ENCODE data around the gene CARS1. TPM values are rescaled to one million over a fixed set of nuclear protein-coding genes. Genes with fewer than 3 reads are reported as not detected.
A peak's percentile ranks its signal among the peaks of the same experiment; 100 is the strongest.

The CARS1 gene
- total and polyA plus RNA-seq, 9 of the 15 experiments (the other 6 are each of a cell fraction or from before 2014, with no cell fraction given): 14.4 to 106 (median 73.6) TPM

DNA sequence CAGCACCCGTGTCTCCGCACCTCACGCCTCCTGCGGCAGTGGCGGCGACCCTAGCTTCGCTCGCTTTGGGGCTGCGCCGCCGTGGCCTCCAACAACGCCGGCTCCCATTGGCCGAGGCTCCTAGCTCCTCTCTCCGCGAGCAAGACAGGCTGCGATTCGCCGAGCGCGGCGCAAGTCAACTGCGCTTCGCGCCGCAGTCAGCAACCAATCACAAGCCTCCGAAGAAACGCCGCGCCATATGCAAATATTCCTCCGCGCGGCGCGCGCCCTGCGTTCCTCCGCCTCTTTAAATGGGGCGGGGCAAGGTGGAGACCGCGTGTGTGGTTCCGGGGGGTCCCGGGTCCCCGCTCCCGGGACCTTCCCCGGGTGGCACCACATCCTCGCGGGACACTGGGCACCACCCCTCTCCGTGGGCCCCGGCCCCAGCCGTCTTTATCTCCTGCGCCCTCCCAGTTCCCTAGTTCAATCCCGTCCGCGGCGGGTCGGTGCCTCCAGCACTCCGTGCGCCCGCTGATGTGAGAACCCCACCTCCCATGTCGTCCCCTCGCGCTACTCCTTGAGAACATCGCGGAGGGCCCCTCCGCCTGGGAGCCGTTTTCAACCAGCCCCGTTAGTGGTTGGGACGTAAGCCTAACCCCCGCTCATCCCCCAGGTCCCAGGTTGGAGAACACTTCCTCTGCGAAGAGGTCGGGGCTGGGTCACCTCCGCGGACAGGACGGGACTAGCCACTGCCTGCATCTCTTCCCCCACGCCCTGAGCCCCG, 64.8 kb downstream of the CARS1 start, which contains the start of gene NAP1L4 (continued):
- TF ChIP-seq, protein P1, sequence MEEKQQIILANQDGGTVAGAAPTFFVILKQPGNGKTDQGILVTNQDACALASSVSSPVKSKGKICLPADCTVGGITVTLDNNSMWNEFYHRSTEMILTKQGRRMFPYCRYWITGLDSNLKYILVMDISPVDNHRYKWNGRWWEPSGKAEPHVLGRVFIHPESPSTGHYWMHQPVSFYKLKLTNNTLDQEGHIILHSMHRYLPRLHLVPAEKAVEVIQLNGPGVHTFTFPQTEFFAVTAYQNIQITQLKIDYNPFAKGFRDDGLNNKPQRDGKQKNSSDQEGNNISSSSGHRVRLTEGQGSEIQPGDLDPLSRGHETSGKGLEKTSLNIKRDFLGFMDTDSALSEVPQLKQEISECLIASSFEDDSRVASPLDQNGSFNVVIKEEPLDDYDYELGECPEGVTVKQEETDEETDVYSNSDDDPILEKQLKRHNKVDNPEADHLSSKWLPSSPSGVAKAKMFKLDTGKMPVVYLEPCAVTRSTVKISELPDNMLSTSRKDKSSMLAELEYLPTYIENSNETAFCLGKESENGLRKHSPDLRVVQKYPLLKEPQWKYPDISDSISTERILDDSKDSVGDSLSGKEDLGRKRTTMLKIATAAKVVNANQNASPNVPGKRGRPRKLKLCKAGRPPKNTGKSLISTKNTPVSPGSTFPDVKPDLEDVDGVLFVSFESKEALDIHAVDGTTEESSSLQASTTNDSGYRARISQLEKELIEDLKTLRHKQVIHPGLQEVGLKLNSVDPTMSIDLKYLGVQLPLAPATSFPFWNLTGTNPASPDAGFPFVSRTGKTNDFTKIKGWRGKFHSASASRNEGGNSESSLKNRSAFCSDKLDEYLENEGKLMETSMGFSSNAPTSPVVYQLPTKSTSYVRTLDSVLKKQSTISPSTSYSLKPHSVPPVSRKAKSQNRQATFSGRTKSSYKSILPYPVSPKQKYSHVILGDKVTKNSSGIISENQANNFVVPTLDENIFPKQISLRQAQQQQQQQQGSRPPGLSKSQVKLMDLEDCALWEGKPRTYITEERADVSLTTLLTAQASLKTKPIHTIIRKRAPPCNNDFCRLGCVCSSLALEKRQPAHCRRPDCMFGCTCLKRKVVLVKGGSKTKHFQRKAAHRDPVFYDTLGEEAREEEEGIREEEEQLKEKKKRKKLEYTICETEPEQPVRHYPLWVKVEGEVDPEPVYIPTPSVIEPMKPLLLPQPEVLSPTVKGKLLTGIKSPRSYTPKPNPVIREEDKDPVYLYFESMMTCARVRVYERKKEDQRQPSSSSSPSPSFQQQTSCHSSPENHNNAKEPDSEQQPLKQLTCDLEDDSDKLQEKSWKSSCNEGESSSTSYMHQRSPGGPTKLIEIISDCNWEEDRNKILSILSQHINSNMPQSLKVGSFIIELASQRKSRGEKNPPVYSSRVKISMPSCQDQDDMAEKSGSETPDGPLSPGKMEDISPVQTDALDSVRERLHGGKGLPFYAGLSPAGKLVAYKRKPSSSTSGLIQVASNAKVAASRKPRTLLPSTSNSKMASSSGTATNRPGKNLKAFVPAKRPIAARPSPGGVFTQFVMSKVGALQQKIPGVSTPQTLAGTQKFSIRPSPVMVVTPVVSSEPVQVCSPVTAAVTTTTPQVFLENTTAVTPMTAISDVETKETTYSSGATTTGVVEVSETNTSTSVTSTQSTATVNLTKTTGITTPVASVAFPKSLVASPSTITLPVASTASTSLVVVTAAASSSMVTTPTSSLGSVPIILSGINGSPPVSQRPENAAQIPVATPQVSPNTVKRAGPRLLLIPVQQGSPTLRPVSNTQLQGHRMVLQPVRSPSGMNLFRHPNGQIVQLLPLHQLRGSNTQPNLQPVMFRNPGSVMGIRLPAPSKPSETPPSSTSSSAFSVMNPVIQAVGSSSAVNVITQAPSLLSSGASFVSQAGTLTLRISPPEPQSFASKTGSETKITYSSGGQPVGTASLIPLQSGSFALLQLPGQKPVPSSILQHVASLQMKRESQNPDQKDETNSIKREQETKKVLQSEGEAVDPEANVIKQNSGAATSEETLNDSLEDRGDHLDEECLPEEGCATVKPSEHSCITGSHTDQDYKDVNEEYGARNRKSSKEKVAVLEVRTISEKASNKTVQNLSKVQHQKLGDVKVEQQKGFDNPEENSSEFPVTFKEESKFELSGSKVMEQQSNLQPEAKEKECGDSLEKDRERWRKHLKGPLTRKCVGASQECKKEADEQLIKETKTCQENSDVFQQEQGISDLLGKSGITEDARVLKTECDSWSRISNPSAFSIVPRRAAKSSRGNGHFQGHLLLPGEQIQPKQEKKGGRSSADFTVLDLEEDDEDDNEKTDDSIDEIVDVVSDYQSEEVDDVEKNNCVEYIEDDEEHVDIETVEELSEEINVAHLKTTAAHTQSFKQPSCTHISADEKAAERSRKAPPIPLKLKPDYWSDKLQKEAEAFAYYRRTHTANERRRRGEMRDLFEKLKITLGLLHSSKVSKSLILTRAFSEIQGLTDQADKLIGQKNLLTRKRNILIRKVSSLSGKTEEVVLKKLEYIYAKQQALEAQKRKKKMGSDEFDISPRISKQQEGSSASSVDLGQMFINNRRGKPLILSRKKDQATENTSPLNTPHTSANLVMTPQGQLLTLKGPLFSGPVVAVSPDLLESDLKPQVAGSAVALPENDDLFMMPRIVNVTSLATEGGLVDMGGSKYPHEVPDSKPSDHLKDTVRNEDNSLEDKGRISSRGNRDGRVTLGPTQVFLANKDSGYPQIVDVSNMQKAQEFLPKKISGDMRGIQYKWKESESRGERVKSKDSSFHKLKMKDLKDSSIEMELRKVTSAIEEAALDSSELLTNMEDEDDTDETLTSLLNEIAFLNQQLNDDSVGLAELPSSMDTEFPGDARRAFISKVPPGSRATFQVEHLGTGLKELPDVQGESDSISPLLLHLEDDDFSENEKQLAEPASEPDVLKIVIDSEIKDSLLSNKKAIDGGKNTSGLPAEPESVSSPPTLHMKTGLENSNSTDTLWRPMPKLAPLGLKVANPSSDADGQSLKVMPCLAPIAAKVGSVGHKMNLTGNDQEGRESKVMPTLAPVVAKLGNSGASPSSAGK (IDR thresholded peaks at IDR 0.05): no peak
- TF ChIP-seq MYNN (IDR thresholded peaks at IDR 0.05) (peak; percentile 45; the same call in 1 of the 2 replicates), MYNN (CRISPR knock-in tag; IDR thresholded peaks at IDR 0.05) (no peak), LEF1 (IDR thresholded peaks at IDR 0.05) (no peak), NR3C1 (CRISPR knock-in tag; IDR thresholded peaks at IDR 0.05) (no peak), MTF1 (CRISPR knock-in tag; IDR thresholded peaks at IDR 0.05; ENCODE audit: borderline replicate concordance) (no peak), NONO (IDR thresholded peaks at IDR 0.05; ENCODE audit: low read depth in 2 of 2, low read length in 1 of 2) (peak in 1 of 2 experiments; percentile 26; a peak in 1 of 4 replicates), KDM2B (CRISPR knock-in tag; IDR thresholded peaks at IDR 0.05) (peak; percentile 68; the same call in 1 of the 2 replicates), GTF2E2 (tag; IDR thresholded peaks at IDR 0.05) (no peak), MCM2 (IDR thresholded peaks at IDR 0.05; ENCODE audit: low read depth) (no peak), ZNF232 (CRISPR knock-in tag; IDR thresholded peaks at IDR 0.05) (no peak), RBFOX2 (IDR thresholded peaks at IDR 0.05; ENCODE audit: low read depth, low read length) (peak; percentile 90), BACH1 (tag; IDR thresholded peaks at IDR 0.05) (no peak)
- TF ChIP-seq, protein P2, sequence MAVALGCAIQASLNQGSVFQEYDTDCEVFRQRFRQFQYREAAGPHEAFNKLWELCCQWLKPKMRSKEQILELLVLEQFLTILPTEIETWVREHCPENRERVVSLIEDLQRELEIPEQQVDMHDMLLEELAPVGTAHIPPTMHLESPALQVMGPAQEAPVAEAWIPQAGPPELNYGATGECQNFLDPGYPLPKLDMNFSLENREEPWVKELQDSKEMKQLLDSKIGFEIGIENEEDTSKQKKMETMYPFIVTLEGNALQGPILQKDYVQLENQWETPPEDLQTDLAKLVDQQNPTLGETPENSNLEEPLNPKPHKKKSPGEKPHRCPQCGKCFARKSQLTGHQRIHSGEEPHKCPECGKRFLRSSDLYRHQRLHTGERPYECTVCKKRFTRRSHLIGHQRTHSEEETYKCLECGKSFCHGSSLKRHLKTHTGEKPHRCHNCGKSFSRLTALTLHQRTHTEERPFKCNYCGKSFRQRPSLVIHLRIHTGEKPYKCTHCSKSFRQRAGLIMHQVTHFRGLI (CRISPR knock-in tag; IDR thresholded peaks at IDR 0.05): no peak
